Measurements from ENCODE around the gene TXLNA. TPM values are rescaled to one million over a fixed set of nuclear protein-coding genes. Genes with fewer than 3 reads are reported as not detected.

The TXLNA gene
- polyA plus RNA-seq, 3 donors = 13.2 to 26.7 (median 21.7) TPM

DNA sequence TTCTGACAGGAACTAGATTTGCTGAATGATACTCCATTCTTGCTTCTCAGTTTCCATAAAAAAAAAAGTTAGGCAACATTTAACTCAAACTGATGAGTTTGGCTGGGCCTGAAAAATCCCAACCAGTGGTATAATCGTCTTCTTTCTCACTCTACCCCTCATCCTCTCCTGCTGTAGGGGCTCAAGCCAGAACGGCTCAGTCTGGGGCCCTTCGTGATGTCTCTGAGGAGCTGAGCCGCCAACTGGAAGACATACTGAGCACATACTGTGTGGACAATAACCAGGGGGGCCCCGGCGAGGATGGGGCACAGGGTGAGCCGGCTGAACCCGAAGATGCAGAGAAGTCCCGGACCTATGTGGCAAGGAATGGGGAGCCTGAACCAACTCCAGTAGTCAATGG lies 1.6 kb downstream of the TXLNA start:
- WGBS, 3 donors = 65 to 75% (median 71%) methylated on average over 9 of the region's 9 CpGs
- H3K27ac ChIP-seq (ENCODE audit: low read depth, low read length) = no peak overlapping the region

DNA sequence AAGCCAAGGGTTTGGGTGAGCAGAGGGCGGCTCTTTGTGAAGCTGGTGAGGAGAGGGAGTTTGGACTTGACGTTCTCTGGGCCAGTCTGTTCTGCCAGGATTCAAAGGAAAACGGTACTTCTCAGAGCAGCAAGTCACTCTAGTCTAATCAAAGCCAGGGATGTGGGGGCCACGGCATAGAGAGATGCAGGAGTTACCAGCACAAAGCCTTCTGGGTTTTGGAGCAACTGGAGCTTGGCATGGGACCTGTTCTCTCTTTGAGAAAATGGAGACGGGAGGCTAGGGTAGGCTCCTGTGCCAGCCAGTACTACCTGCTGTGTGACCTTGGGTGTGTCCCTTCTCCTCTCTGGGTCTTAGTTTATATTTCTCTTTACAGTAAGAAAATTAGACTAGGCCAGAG lies 2.1 kb downstream of the TXLNA start:
- no peak overlapping the region for H3K27ac ChIP-seq (ENCODE audit: low read depth, low read length)
- WGBS, 3 donors = 69 to 86% (median 82%) methylated on average over 5 of the region's 5 CpGs

DNA sequence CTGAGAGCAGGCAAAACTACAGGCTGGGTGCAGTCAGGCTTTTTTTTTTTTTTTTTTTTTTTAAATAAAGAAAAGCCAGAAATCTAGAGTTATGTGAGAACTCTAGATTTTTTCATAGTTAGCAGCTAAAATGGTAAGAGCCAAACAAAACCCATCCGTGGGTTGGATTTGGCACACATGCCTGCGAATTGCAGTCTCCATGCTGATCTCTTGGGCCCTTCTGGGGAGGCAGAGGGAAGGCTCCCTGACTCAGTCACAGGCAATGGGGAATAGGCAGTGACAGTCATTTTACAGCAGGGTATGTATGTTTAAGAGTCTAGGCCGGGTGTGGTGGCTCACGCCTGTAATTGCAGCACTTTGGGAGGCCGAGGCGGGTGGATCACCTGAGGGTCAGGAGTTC lies 2.6 kb downstream of the TXLNA start:
- H3K27ac ChIP-seq (ENCODE audit: low read depth, low read length) = no peak overlapping the region
- 79 to 93% (median 81%) methylated on average over 6 of the region's 6 CpGs for WGBS, 3 donors

DNA sequence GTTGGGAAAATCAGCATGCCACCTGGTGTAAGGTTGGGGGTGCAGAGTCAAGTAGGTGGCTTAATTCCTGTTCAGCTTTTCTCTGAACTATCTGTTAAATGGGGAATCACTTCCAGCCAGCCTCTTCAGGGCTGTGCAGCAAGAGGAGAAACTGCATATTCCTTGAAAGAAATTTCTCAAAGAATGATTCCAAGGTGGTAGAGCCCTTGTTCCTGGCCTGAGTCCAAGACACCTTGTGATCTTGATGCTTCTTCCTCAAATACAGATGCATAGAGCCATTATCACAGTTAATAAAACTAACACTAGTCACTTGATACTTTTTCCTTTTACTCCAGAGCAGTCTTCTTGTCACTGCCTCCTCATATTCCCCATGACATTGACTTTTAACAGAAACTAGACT lies 5.2 kb downstream of the TXLNA start:
- H3K27ac ChIP-seq (ENCODE audit: low read depth, low read length) = no peak overlapping the region

DNA sequence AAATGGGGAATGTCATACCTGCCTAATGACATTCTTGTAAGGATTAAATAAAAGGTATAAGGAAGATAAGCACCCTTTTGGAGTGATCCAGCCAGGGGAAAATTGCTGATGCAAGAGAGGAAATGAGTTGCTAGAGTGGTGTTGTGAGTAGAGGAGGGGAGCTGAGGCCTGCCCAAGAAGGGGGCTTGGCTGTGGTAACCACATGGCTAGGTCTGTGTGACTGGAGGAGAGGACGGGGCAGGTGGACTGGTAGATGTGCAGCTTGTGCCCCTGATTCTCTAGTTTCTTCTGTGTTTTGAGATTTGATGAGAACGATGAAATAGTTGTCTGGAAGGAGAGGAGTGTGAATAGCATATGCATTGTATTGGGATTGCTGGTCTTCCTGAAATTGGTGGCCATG lies 6.6 kb downstream of the TXLNA start:
- WGBS, 3 donors = 77 to 95% (median 87%) methylated on average over 2 of the region's 2 CpGs
- H3K27ac ChIP-seq (ENCODE audit: low read depth, low read length) = no peak overlapping the region

DNA sequence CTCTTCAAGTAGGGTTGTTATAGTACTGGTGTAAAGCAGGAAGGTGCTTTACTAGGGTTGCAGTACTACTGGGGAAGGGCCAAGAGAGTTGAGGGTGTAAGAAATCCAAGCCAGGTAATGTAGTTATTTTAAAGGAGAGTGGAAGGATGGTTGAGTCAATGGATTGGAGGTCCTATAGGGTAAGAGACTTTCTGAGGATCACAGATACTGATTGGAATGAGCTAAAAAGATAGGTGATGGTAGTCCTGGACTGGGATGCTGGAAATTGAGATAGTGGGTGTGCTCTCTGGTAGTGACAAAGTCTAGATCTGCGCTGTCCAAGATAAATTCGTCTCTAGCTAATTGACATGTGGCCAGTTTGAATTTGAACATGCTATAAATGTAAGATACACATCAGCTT lies 7.0 kb downstream of the TXLNA start:
- H3K27ac ChIP-seq (ENCODE audit: low read depth, low read length) = no peak overlapping the region
- 79 to 97% (median 96%) methylated on average over 2 of the region's 2 CpGs for WGBS, 3 donors

DNA sequence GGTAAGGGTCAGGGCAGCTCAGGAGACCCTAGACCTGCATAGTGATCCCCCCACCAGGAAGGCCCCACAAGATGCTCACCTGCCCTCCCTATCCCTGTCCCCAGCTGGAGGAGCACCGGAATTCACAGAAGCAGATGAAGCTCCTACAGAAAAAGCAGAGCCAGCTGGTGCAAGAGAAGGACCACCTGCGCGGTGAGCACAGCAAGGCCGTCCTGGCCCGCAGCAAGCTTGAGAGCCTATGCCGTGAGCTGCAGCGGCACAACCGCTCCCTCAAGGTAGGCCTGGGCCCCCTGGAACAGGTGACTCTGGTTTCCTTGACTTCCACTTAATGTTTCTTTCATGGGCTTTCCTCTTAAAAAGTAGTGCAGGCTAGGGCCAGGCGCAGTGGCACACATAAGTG lies 8.4 kb downstream of the TXLNA start:
- WGBS, 3 donors = 96 to 99% (median 97%) methylated on average over 9 of the region's 9 CpGs
- no peak overlapping the region for H3K27ac ChIP-seq (ENCODE audit: low read depth, low read length)

DNA sequence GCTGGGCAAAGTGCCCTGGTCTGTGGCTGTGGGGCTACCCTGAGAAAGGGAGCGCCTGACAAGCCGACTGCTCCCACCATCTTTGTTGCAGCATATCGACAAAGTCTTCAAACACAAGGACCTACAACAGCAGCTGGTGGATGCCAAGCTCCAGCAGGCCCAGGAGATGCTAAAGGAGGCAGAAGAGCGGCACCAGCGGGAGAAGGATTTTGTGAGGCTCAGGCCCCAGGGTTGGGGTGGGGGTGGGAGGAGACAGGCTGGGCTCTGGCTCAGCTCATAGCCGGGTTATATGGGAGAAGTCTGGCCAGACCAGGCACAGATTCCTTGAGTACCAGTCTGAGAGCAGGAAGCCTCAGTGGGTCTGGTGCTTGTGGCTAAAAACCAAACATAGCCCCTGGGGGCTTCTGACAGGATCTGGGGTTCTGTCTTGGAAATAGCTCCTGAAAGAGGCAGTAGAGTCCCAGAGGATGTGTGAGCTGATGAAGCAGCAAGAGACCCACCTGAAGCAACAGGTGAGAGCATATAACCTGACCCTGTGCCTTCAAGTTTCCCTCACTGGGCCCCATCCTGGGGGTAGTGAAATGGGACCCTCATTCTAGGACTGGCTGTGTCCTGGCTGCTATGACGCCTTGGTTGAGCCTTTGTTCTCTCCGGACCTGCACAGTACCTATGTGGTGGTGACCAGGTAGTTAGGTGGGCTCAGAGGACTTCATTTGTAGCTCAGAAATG lies 12.9 kb downstream of the TXLNA start:
- WGBS, 3 donors = 93 to 97% (median 94%) methylated on average over 8 of the region's 8 CpGs
- H3K27ac ChIP-seq (ENCODE audit: low read depth, low read length) = no peak overlapping the region

DNA sequence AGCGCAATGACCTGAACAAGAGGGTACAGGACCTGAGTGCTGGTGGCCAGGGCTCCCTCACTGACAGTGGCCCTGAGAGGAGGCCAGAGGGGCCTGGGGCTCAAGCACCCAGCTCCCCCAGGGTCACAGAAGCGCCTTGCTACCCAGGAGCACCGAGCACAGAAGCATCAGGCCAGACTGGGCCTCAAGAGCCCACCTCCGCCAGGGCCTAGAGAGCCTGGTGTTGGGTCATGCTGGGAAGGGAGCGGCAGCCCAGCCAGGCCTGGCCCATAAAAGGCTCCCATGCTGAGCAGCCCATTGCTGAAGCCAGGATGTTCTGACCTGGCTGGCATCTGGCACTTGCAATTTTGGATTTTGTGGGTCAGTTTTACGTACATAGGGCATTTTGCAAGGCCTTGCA lies 15.5 kb downstream of the TXLNA start:
- H3K27ac ChIP-seq (ENCODE audit: low read depth, low read length) = no peak overlapping the region
- WGBS, 3 donors = 93 to 98% (median 94%) methylated on average over 6 of the region's 6 CpGs

DNA sequence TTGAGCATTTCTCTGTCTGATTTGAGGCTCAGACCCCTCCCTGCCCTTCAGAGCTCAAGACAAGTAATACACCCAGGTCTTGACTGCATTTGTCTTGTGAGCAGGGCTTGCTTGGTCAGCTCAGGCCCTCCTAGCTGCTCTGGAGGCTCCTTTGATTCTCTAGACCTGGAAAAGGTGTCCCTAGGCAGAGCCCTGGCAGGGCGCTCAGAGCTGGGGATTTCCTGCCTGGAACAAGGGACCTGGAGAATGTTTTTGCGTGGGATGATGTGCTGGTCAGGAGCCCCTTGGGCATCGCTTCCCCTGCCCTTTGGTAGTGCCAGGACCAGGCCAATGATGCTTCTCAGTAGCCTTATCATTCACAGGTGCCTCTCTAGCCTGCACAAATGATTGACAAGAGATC lies 16.1 kb downstream of the TXLNA start:
- H3K27ac ChIP-seq (ENCODE audit: low read depth, low read length) = no peak overlapping the region
- WGBS, 3 donors = 83 to 93% (median 85%) methylated on average over 3 of the region's 3 CpGs

DNA sequence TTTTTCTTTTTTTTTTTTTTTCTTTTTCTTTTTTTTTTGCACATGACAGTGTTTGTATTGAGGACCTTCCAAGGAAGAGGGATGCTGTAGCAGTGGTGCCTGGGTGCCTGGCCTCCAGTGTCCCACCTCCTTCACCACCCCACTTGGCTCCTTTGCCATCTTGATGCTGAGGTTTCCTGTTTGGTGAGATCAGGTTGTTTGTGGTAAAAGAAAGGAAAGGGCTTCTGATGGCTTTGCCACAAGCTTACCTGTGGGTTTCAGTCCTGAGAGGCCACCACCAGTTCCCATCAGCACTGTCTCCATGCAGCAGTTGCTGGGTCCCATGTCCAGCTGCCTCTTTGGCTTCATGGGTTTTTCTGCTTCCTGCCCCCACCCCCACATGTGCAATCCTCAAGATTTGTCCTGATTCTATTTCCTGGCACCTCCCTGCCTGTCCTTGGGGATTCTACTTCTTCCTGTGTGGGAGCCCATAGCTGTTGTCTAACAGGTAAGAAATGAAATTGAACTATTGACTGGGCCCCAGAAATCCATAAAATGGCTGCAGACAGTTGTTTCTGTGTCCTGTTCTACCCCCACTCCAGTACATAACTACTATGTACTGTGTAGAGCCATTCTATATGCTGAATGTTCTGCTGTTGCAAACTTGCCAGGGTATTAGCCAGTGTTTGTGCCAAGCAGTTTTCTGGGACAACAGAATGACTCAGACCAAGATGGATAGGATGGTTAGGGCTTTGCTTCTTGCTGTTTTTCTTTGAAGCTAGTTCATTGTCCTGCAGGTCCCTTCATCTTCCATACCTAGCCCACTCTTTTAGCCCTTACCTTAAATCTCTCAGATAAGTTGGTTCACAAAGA lies 16.7 kb downstream of the TXLNA start:
- H3K27ac ChIP-seq (ENCODE audit: low read depth, low read length) = no peak overlapping the region

DNA sequence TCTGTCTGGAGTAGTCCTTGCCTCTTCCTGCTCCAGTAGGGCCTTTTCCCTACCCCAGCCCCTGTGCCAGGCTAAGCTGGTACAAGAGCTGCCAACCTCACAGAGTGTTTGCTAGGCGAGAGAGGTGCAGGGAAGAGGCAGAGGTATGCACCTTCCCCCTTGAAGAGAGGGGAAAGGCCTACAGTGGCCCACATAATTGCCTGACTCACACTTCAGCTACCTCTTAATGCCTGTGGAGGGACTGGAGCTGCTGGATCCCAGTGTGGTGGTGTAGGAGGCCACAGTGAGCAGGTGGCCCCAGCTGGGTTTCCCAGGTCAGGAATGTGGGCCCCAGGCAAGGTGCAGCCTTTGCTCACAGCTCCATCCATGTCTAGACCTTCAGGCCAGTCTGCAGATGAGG lies 17.6 kb downstream of the TXLNA start:
- H3K27ac ChIP-seq (ENCODE audit: low read depth, low read length) = no peak overlapping the region
- 79 to 93% (median 92%) methylated on average over 1 of the region's 1 CpG for WGBS, 3 donors

DNA sequence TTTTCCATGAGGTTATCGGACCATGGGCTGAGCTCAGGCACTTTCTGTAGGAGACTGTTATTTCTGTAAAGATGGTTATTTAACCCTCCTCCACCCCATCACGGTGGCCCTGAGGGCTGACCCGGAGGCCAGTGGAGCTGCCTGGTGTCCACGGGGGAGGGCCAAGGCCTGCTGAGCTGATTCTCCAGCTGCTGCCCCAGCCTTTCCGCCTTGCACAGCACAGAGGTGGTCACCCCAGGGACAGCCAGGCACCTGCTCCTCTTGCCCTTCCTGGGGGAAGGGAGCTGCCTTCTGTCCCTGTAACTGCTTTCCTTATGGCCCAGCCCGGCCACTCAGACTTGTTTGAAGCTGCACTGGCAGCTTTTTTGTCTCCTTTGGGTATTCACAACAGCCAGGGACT lies 18.4 kb downstream of the TXLNA start:
- WGBS, 3 donors = 54 to 80% (median 61%) methylated on average over 6 of the region's 6 CpGs
- H3K27ac ChIP-seq (ENCODE audit: low read depth, low read length) = no peak overlapping the region

DNA sequence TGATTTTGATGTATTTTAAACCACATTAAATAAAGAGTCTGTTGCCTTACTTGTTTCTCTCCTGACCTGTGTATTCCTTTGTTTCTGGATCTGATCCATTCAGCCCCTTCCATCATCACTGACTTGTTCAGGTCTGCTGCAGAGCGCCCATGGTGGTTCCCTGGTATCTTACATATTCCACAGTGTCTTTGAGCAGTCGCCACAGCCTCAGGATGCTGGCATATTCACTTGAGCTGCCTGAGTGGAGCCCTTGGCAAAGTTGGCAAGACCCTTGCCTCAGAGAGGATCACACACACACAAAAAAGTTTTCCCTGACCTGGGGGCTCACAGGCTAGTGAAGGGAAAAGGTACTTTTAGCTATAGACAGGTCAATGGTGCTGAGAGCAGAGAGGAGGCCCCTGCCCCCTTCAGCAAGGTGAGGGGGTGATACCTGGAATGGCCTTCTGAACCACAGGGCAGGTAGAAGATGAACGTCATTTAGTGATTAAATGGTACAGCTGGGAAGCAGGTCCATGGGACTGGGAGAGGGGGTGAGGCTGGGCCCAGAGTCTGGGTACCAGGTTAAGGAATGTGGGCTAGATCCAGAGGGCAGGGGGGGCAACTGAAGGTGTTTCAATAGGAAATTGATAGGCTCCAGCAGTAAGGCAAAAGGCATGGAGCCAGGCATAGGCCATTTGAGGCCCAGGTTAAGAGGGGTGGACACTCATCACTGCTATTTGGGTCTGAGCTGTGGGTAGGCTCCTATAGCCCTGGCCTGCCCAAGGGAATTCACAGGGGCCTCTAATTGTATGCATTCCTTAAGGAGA lies 19.0 kb downstream of the TXLNA start:
- 74 to 86% (median 83%) methylated on average over 3 of the region's 3 CpGs for WGBS, 3 donors
- H3K27ac ChIP-seq (ENCODE audit: low read depth, low read length) = no peak overlapping the region

DNA sequence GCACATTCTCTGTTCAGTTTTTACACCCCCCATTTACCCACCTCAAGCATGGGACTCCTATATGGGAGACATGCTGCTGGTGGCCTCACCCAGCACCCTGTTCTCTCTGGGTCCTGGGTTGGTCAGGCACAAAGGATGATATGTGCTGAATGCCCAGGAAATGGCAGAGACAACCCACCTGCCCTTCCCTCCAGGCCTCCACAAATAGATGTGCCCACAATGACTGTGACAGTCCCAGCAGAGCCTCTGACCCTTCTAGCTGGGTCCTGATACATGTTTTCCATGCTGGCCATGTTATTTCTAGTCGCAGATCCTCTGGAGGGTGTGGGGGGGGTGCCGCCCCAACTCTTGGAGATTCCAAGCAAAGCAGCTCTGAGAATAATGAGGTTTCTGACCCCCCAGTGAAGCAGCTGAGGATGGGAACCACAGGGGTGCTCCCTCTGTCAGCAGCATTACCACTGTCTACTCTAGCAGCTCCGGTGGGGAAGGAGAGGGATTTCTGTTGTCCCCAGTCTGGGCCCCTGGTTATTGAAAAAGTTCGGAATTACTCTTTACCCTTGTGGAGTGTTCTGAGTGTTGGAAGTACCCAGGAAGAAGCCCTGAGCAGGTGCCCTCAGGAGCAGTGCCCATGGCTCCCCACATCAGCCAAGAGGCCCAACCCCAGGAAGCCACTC lies 19.7 kb downstream of the TXLNA start:
- WGBS, 3 donors = 53 to 72% (median 67%) methylated on average over 4 of the region's 4 CpGs
- H3K27ac ChIP-seq (ENCODE audit: low read depth, low read length) = no peak overlapping the region

DNA sequence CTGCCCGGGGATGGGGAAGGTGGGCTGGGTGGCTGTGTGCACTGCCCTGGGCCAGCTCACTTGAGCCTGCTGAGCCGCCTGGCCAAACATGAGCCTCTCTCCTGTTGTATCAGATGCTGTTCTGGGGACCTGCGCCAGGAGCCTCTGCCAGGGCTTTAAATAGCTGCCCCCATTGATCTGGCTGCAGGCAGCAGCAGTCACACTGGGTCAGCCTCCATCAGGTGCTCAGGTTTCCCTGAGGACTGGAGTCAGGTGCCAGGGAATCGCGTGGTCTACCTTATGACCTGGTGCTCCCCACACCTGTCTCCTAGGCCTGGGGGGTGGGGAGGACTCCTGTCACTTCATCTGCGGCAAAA lies 20.2 kb downstream of the TXLNA start:
- WGBS, 3 donors = 18 to 49% (median 48%) methylated on average over 6 of the region's 6 CpGs
- no peak overlapping the region for H3K27ac ChIP-seq (ENCODE audit: low read depth, low read length)

DNA sequence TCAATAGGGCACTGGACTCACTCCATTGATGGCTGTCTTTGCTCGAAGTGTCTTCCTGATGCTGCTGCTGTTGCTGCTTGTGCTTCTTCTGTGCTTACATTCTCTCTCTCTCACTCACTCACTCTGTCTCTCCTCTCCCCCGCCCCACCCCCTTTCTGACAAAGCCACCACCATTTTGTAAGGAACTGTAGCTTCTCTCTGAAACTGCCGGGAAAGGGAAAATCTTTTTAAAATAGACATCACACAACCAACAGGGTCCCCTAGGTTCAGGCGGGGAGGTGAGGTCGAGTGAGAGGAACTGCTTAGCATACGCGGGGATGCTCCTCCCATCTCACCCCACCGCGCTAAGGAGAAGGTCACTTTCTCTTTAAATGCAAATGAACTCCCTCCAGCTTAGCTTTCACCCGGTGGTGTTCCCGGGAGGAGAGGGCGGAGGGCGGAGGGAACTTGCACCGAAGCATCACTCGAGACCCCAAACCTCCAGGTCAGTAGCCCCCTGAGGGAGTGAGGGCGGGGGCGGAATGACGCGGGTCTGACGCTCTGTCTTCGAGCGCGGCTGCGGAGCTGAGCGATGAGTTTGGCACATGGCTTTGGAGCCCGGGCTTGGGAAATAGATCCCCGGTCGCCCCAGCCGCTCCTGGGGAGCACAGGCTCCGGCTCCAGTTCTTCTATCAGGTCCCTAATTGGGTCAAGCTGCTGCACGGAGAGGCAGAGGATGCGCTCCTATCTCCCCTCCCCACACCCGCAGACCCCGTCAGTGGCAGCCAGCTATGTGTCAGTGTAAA lies 20.9 kb downstream of the TXLNA start, which contains the start of gene CCDC28B:
TSS of gene CCDC28B (plus strand) at position 370 of the 785 bp plus-strand sequence. CDS start 1,341 bp downstream, outside the sequence.
- H3K27ac ChIP-seq (ENCODE audit: low read depth, low read length) = peak within 1 kb of the TSS; percentile 15
- 0 to 1% (median 1%) methylated on average over 34 of the region's 34 CpGs for WGBS, 3 donors

All from adipose tissue (tissue), 3 donors.